Suprapubic skin (tissue), 4 donors: ENCODE data around the gene PREX1.

Experiments used
- EP300 ChIP-seq: sonication (generic); formaldehyde crosslinking; IDR thresholded peaks from one replicate; pipeline ENCODE4 v1.6.1; 2017; ENCODE audit warnings: antibody characterized with exemption
- POLR2A ChIP-seq, 2 donors: fragments of 450-650 bp; IDR thresholded peaks; one replicate each; pipeline ENCODE4 v1.6.1; 2017; ENCODE audit warnings: antibody characterized with exemption in 2 of 2, mild to moderate bottlenecking in 2 of 2, moderate library complexity in 2 of 2
- POLR2AphosphoS5 ChIP-seq, 3 donors: sonication (generic); formaldehyde crosslinking; IDR thresholded peaks; one replicate each; pipeline ENCODE4 v1.6.1; 2017; ENCODE audit warnings: antibody characterized with exemption in 3 of 3
- TF ChIP-seq, protein P1 (sequence below), 2 donors: fragments of 200-600 bp in 1 of 2; fragments of 450-650 bp in 1 of 2; sonication (generic) in 1 of 2; IDR thresholded peaks; one replicate each; pipeline ENCODE4 v1.5.1; 2016 to 2019; ENCODE audit warnings: antibody characterized with exemption in 2 of 2, mild to moderate bottlenecking in 1 of 2, moderate library complexity in 1 of 2

DNA sequence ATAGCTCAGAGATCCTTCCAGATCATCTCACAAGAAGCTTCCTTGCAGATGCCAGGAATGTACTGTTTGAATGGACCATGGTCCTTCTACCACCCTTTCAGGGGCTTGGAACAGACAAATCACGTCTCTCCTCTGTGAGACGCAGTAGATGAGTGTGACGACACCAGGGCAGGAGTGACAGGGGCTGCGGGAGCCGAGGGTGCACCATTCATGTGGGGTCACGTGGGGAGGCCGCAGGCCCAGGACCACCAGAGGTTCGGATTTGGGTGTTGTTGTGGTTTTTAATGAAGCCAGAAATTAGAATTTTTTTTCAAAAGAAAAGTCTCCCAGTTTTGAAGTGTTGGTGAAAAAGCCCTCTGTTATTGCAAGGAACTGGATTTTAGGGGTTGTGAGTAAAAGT, 79.2 kb downstream of the PREX1 start:
- TF ChIP-seq, protein P1, sequence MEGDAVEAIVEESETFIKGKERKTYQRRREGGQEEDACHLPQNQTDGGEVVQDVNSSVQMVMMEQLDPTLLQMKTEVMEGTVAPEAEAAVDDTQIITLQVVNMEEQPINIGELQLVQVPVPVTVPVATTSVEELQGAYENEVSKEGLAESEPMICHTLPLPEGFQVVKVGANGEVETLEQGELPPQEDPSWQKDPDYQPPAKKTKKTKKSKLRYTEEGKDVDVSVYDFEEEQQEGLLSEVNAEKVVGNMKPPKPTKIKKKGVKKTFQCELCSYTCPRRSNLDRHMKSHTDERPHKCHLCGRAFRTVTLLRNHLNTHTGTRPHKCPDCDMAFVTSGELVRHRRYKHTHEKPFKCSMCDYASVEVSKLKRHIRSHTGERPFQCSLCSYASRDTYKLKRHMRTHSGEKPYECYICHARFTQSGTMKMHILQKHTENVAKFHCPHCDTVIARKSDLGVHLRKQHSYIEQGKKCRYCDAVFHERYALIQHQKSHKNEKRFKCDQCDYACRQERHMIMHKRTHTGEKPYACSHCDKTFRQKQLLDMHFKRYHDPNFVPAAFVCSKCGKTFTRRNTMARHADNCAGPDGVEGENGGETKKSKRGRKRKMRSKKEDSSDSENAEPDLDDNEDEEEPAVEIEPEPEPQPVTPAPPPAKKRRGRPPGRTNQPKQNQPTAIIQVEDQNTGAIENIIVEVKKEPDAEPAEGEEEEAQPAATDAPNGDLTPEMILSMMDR (IDR thresholded peaks at IDR 0.05) = no peak
- TF ChIP-seq EP300 (no peak), POLR2AphosphoS5 (IDR thresholded peaks at IDR 0.05) (no peak), POLR2A (IDR thresholded peaks at IDR 0.05) (no peak)
